HepG2 (cell line): ENCODE data around the gene TTN. TPM values are rescaled to one million over a fixed set of nuclear protein-coding genes. Genes with fewer than 3 reads are reported as not detected.

Experiments used
- ATAC-seq: fragments of 200-7000 bp; cut with Tn5 transposase; 3 replicates; pipeline ENCODE4 v1.9.1; 2020; ENCODE audit warnings: mild to moderate bottlenecking, moderate library complexity
- BruUV-seq: library from RNA; stranded (reverse); fragments of 400-500 nt; replicated peaks from 2 replicates; lab custom pipeline; 2021; lab: Mats Ljungman, UMichigan
- CTCF ChIA-PET: fragments of 300-600 bp; formaldehyde crosslinking; extraction: SDS; loops from one replicate; lab custom pipeline; 2021; ENCODE audit warnings: low total read pairs, inconsistent platforms, low intra/inter-chr PET ratio; lab: Yijun Ruan, JAX
- POLR2A ChIA-PET: fragments of 350-600 bp; sonication (Branson Sonifier 250); formaldehyde crosslinking; loops from one replicate; lab custom pipeline; 2020; ENCODE audit warnings: antibody characterized with exemption, inconsistent platforms; lab: Yijun Ruan, JAX
- DNase-seq: peaks from one replicate; pipeline ENCODE4 v3.0.0-alpha.2; 2015; ENCODE audit warnings: low spot score
- FAIRE-seq: peaks from 3 replicates; lab custom pipeline; 2011; peaks lifted over from hg19 to GRCh38; lab: Jason Lieb, UNC
- H2AFZ ChIP-seq: one replicate; pipeline ENCODE4 v1.6.1; 2011; ENCODE audit warnings: low read length, inconsistent platforms
- H3K27ac ChIP-seq: fragments of 300-600 bp; 3 replicates; pipeline ENCODE4 v1.8.0; 2011; ENCODE audit warnings: mixed run types, mild to moderate bottlenecking, mixed read lengths, low read length, inconsistent platforms; ENCODE audit not compliant: insufficient read depth; ENCODE audit errors: extremely low read length
- H3K27me3 ChIP-seq, 2 experiments: fragments of 200-600 bp in 1 of 2; 2 replicates in 1 of 2; 3 replicates in 1 of 2; pipeline versions ENCODE4 v1.6.0 to v1.8.0; 2011; ENCODE audit warnings: low read length in 2 of 2, mild to moderate bottlenecking in 2 of 2, moderate library complexity in 2 of 2, inconsistent platforms in 1 of 2; ENCODE audit not compliant: insufficient read depth in 2 of 2, control insufficient read depth in 1 of 2
- H3K36me3 ChIP-seq, 2 experiments: fragments of 200-600 bp in 1 of 2; replicated peaks in 1 of 2; 2 replicates in 1 of 2; 3 replicates in 1 of 2; pipeline versions ENCODE4 v1.5.1 to v1.8.0; 2011; ENCODE audit warnings: low read length in 2 of 2, inconsistent platforms in 1 of 2; ENCODE audit not compliant: insufficient read depth in 2 of 2, control insufficient read depth in 1 of 2
- H3K4me1 ChIP-seq: 2 replicates; pipeline ENCODE4 v1.5.1; 2012; ENCODE audit warnings: low read length, inconsistent platforms; ENCODE audit not compliant: insufficient read depth
- H3K4me2 ChIP-seq: 2 replicates; pipeline ENCODE4 v1.6.0; 2011; ENCODE audit warnings: low read depth, low read length, inconsistent platforms
- H3K4me3 ChIP-seq, 3 experiments: fragments of 200-600 bp in 1 of 3; sonication (generic), shearing (Covaris generic) in 1 of 3; replicated peaks in 1 of 3; 2 replicates each; pipeline ENCODE4 v1.5.1; 2011 to 2016; ENCODE audit warnings: low read length in 3 of 3, inconsistent platforms in 2 of 3, low read depth in 2 of 3, mild to moderate bottlenecking in 2 of 3, control low read depth in 1 of 3, mixed read lengths in 1 of 3; ENCODE audit not compliant: insufficient read depth in 1 of 3
- H3K79me2 ChIP-seq: one replicate; pipeline ENCODE4 v1.6.1; 2011; ENCODE audit warnings: low read length, inconsistent platforms; ENCODE audit not compliant: insufficient read depth
- H3K9ac ChIP-seq: 2 replicates; pipeline ENCODE4 v1.6.0; 2011; ENCODE audit warnings: mild to moderate bottlenecking, low read depth, low read length, inconsistent platforms; ENCODE audit not compliant: insufficient read depth
- H3K9me3 ChIP-seq: 2 replicates; pipeline ENCODE4 v1.5.1; 2012; ENCODE audit warnings: mild to moderate bottlenecking, low read length
- H4K20me1 ChIP-seq: 2 replicates; pipeline ENCODE4 v1.6.0; 2011; ENCODE audit warnings: inconsistent platforms, mild to moderate bottlenecking, low read length, moderate library complexity; ENCODE audit not compliant: insufficient read depth
- REL ChIP-seq: sonication (generic); formaldehyde crosslinking; conservative IDR thresholded peaks from 2 replicates; pipeline ENCODE4 v1.8.0; 2022; ENCODE audit warnings: mild to moderate bottlenecking, missing genetic modification reagents, moderate library complexity
- SIX4 ChIP-seq: sonication (generic); formaldehyde crosslinking; IDR thresholded peaks from 2 replicates; pipeline ENCODE4 v1.4.0; 2020; ENCODE audit warnings: missing genetic modification reagents
- SRF ChIP-seq: IDR thresholded peaks from 2 replicates; pipeline ENCODE4 v1.6.1; 2011; ENCODE audit warnings: mild to moderate bottlenecking, low read depth, low read length, moderate library complexity
- YEATS4 ChIP-seq: sonication (generic); formaldehyde crosslinking; IDR thresholded peaks from 2 replicates; pipeline ENCODE4 v1.4.0; 2020; ENCODE audit warnings: missing genetic modification reagents, borderline replicate concordance
- ZNF709 ChIP-seq: sonication (generic); formaldehyde crosslinking; IDR thresholded peaks from 2 replicates; pipeline ENCODE4 v1.5.0; 2020; ENCODE audit warnings: mild to moderate bottlenecking, missing genetic modification reagents
- ZNF737 ChIP-seq: sonication (generic); formaldehyde crosslinking; IDR thresholded peaks from 2 replicates; pipeline ENCODE4 v1.5.0; 2020; ENCODE audit warnings: missing genetic modification reagents, mild to moderate bottlenecking, borderline replicate concordance
- ZZZ3 ChIP-seq: sonication (generic); formaldehyde crosslinking; IDR thresholded peaks from 2 replicates; pipeline ENCODE4 v1.4.0; 2020; ENCODE audit warnings: missing genetic modification reagents, mild to moderate bottlenecking, borderline replicate concordance
- WGBS: methylation state at CpG from one replicate; pipeline ENCODE4 v1.1.6; 2017; ENCODE audit warnings: low lambda C conversion rate; 5-methylcytosine and 5-hydroxymethylcytosine counted together
- in situ Hi-C: cut with HindIII; loops from 2 replicates; pipeline ENCODE4 v1.10.0; 2017; ENCODE audit warnings: low pct_unique_long_range_greater_than_20kb; ENCODE audit not compliant: extremely low pct_ligation_motif_present
- intact Hi-C: fragments of 100-400 bp; cut with micrococcal nuclease; formaldehyde crosslinking; loops from one replicate; pipeline ENCODE4 v1.10.0; 2022; ENCODE audit not compliant: unreplicated experiment
- polyA plus RNA-seq, 8 experiments: library from polyadenylated mRNA; depleted of rRNA in 3 of 8; stranded (reverse) in 7 of 8; unstranded in 1 of 8; fragments of >200 nt; fragmentation: Illumina TruSeq in 4 of 8; extraction: Trizol in 4 of 8; gene quantifications; 2 replicates each; pipeline versions ENCODE4 v1.2.1 to v1.2.3, GENCODE V29; 2011 to 2016; ENCODE audit warnings: low read depth in 4 of 8, missing spikeins in 1 of 8, mixed read lengths in 1 of 8; ENCODE audit not compliant: insufficient read depth in 1 of 8
- total RNA-seq, 5 experiments: library from RNA; depleted of rRNA; stranded (reverse); fragments of >200 nt; fragmentation: Illumina TruSeq; extraction: Trizol; gene quantifications; 2 replicates each; pipeline ENCODE4 v1.2.3, GENCODE V29; 2016; ENCODE audit warnings: low read depth in 1 of 5
- TF ChIP-seq, protein P1 (sequence below): sonication (generic); formaldehyde crosslinking; IDR thresholded peaks from 2 replicates; pipeline ENCODE4 v1.8.0; 2022; ENCODE audit warnings: mild to moderate bottlenecking, missing genetic modification reagents, moderate library complexity

The TTN gene
- total and polyA plus RNA-seq, 2 of the 13 experiments (the other 11 are each of a cell fraction or from before 2014, with no cell fraction given), result under 0.01 TPM

DNA sequence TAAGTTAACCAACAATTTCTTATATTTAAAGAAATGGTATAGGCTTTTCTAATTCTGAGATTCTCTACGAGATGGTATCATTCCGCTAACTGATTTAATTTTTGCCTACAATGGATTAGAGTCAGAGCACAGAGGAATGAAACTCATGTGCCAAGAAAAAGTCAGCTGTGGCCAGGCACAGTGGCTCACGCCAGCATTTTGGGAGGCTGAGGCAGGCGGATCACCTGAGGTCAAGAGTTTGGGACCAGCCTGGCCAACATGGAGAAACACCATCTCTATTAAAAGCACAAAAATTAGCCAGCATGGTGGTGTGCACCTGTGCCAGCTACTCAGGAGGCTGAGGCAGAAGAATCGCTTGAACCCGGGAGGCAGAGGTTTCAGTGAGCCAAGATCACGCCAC lies 17.0 kb upstream of the TTN start:
- Histone ChIP-seq H3K36me3 (no peaks in the 10 kb centered on the region), H3K4me1 (peaks cover 11% of the 10 kb centered on the region), H2AFZ (no peak overlapping the region), H3K27me3 (no peaks in the 10 kb centered on the region; a peak in 1 of 5 replicates), H3K27ac (no peak overlapping the region), H3K79me2 (no peaks in the 10 kb centered on the region), H3K9ac (no peak overlapping the region), H3K4me2 (no peak overlapping the region), H4K20me1 (no peaks in the 10 kb centered on the region), H3K4me3 (no peak overlapping the region), H3K9me3 (no peaks in the 10 kb centered on the region)
- ChIA-PET CTCF (no interaction called here), POLR2A (no interaction called here)
- FAIRE-seq (no peak), ATAC-seq (no peak), DNase-seq (no peak)
- intact Hi-C loops, result no loop called here
- in situ Hi-C loops, result no loop called here
- TF ChIP-seq REL, result no peak
- 15% methylated on average over 7 of the region's 7 CpGs for WGBS
- no TSS peak for BruUV-seq

DNA sequence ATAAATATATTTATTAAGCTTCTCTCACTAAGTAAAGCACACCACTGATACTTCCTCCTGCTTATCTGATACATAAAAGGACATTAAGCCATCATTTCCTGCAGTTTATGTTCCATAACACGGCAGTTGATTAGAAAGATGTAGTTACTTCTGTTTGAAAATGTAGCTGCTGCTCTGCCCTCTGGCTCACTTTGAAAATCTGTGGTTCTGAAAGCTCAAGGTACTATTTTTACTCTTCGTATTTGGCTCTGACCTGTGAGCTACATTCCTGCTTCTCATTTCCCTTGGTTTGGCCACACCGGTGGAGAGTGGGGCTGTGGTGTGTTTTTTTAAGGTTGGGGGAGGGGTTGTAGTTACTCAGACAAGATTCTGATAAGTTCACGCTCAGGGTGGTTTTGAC lies 12.8 kb upstream of the TTN start:
- intact Hi-C loops, result no loop called here
- no peak for TF ChIP-seq ZNF737
- TF ChIP-seq SRF, result no peak
- no peak for TF ChIP-seq ZNF709 (CRISPR knock-in tag)
- no peak for TF ChIP-seq YEATS4
- TF ChIP-seq, protein P1, sequence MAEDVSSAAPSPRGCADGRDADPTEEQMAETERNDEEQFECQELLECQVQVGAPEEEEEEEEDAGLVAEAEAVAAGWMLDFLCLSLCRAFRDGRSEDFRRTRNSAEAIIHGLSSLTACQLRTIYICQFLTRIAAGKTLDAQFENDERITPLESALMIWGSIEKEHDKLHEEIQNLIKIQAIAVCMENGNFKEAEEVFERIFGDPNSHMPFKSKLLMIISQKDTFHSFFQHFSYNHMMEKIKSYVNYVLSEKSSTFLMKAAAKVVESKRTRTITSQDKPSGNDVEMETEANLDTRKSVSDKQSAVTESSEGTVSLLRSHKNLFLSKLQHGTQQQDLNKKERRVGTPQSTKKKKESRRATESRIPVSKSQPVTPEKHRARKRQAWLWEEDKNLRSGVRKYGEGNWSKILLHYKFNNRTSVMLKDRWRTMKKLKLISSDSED (CRISPR knock-in tag), result no peak
- no peak for TF ChIP-seq ZZZ3 (CRISPR knock-in tag)
- no peak for TF ChIP-seq SIX4
- Histone ChIP-seq H3K9ac (no peak overlapping the region), H3K4me3 (no peak overlapping the region), H3K4me2 (no peak overlapping the region), H3K27me3 (no peaks in the 10 kb centered on the region), H3K27ac (no peak overlapping the region), H3K79me2 (no peaks in the 10 kb centered on the region), H4K20me1 (no peaks in the 10 kb centered on the region), H3K36me3 (no peaks in the 10 kb centered on the region), H3K4me1 (no peaks in the 10 kb centered on the region), H2AFZ (no peak overlapping the region), H3K9me3 (no peaks in the 10 kb centered on the region)
- no TSS peak for BruUV-seq
- ATAC-seq, result no peak
- POLR2A ChIA-PET, result no interaction called here
- FAIRE-seq, result no peak
- in situ Hi-C loops, result no loop called here
- CTCF ChIA-PET, result no interaction called here
- WGBS, result 8% methylated on average over 4 of the region's 4 CpGs
- no peak for DNase-seq
